Stimulated activated CD4-positive, alpha-beta T cell treated with anti-CD3 and anti-CD28 coated beads, Interleukin-15, amount 100 ng/mL, for 1 hour (primary cell): ENCODE data around the gene PDCD4.
"Not testable (repeated sequence)": the region's sequence is repeated elsewhere in the genome, so short reads cannot be mapped to it uniquely, and the experiment has no call there.

ENCODE experiments used
- DNase-seq, 2 donors: peaks; one replicate each; pipeline ENCODE4 v3.0.0-alpha.2; 2020; ENCODE audit warnings: low read depth in 1 of 2, low spot score in 1 of 2

The PDCD4 gene

GRCh38 chr10:110860576-110861241 is 11.0 kb upstream of the PDCD4 start:
- DNase-seq = no peak

- no peak for DNase-seq
Observed at GRCh38 chr10:110861476-110861875, 10.3 kb upstream of the PDCD4 start.

GRCh38 chr10:110861930-110862649 is 9.6 kb upstream of the PDCD4 start:
- no peak for DNase-seq

- DNase-seq = no peak
Observed at GRCh38 chr10:110862961-110863360, 8.8 kb upstream of the PDCD4 start.

- no peak for DNase-seq
Observed at GRCh38 chr10:110863361-110863760, 8.4 kb upstream of the PDCD4 start.

- DNase-seq = no peak
Observed at GRCh38 chr10:110863956-110864355, 7.8 kb upstream of the PDCD4 start.

- DNase-seq = no peak
Observed at GRCh38 chr10:110864662-110865140, 7.0 kb upstream of the PDCD4 start.

GRCh38 chr10:110865186-110865808 is 6.4 kb upstream of the PDCD4 start:
- DNase-seq = no peak

GRCh38 chr10:110865809-110866482 is 5.8 kb upstream of the PDCD4 start:
- DNase-seq = no peak

GRCh38 chr10:110867011-110867806 is 4.5 kb upstream of the PDCD4 start:
- not testable (repeated sequence) for DNase-seq

- no peak for DNase-seq
Observed at GRCh38 chr10:110867807-110868465, 3.8 kb upstream of the PDCD4 start.

GRCh38 chr10:110868981-110869380 is 2.7 kb upstream of the PDCD4 start:
- no peak for DNase-seq

- DNase-seq = no peak
Observed at GRCh38 chr10:110870823-110871297, 868 bp upstream of the PDCD4 start.

GRCh38 chr10:110872145-110872983 is 636 bp downstream of the PDCD4 start:
- peak; percentile 53 to 55 for DNase-seq

- DNase-seq = no peak
Observed at GRCh38 chr10:110872984-110873923, 1.5 kb downstream of the PDCD4 start.

GRCh38 chr10:110873951-110874350 is 2.2 kb downstream of the PDCD4 start:
- DNase-seq = no peak

- DNase-seq = no peak
Observed at GRCh38 chr10:110876000-110876399, 4.3 kb downstream of the PDCD4 start.

- no peak for DNase-seq
Observed at GRCh38 chr10:110876788-110877187, 5.1 kb downstream of the PDCD4 start.
